Measurements from ENCODE around the gene AATK.

- TF ChIP-seq, protein P1, sequence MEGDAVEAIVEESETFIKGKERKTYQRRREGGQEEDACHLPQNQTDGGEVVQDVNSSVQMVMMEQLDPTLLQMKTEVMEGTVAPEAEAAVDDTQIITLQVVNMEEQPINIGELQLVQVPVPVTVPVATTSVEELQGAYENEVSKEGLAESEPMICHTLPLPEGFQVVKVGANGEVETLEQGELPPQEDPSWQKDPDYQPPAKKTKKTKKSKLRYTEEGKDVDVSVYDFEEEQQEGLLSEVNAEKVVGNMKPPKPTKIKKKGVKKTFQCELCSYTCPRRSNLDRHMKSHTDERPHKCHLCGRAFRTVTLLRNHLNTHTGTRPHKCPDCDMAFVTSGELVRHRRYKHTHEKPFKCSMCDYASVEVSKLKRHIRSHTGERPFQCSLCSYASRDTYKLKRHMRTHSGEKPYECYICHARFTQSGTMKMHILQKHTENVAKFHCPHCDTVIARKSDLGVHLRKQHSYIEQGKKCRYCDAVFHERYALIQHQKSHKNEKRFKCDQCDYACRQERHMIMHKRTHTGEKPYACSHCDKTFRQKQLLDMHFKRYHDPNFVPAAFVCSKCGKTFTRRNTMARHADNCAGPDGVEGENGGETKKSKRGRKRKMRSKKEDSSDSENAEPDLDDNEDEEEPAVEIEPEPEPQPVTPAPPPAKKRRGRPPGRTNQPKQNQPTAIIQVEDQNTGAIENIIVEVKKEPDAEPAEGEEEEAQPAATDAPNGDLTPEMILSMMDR (IDR thresholded peaks at IDR 0.05) = no peak
- no peak for TF ChIP-seq POLR2A (IDR thresholded peaks at IDR 0.05)
Observed at GRCh38 chr17:81124377-81124776, 41.6 kb downstream of the AATK start.
